Fibroblast of lung (primary cell): Measurements from ENCODE around the gene NCF4. TPM values are rescaled to one million over a fixed set of nuclear protein-coding genes. Genes with fewer than 3 reads are reported as not detected.

Source experiments
- DNase-seq, 2 donors: peaks; one replicate each; pipeline versions ENCODE4 v3.0.0 to v3.0.0-alpha.2; 2010; ENCODE audit warnings: low read depth in 2 of 2
- H2AFZ ChIP-seq: 2 replicates; pipeline ENCODE4 v1.5.1; 2012; ENCODE audit warnings: low read length, control low read depth, inconsistent platforms
- H3K27ac ChIP-seq: 2 replicates; pipeline ENCODE4 v1.5.1; 2011; ENCODE audit warnings: low read length, control low read depth; ENCODE audit not compliant: insufficient read depth
- H3K27me3 ChIP-seq: 2 replicates; pipeline ENCODE4 v1.5.1; 2011; ENCODE audit warnings: mild to moderate bottlenecking, low read length; ENCODE audit not compliant: control insufficient read depth, insufficient read depth
- H3K36me3 ChIP-seq: 2 replicates; pipeline ENCODE4 v1.5.1; 2011; ENCODE audit warnings: low read length; ENCODE audit not compliant: control insufficient read depth, insufficient read depth
- H3K4me1 ChIP-seq: 2 replicates; pipeline ENCODE4 v1.5.1; 2011; ENCODE audit warnings: low read length; ENCODE audit not compliant: control insufficient read depth, insufficient read depth; ENCODE audit errors: extremely low read depth
- H3K4me2 ChIP-seq: 2 replicates; pipeline ENCODE4 v1.5.1; 2011; ENCODE audit warnings: low read length, control low read depth; ENCODE audit not compliant: insufficient read depth; ENCODE audit errors: extremely low read depth
- H3K4me3 ChIP-seq, 4 experiments: fragments of 200-600 bp in 1 of 4; sonication (generic) in 1 of 4; replicated peaks in 1 of 4; 2 replicates each; pipeline ENCODE4 v1.5.1; 2011 to 2016; ENCODE audit warnings: low read length in 4 of 4, low read depth in 3 of 4, mild to moderate bottlenecking in 3 of 4, control low read depth in 2 of 4, inconsistent platforms in 1 of 4, mixed read lengths in 1 of 4; ENCODE audit not compliant: insufficient read depth in 1 of 4; ENCODE audit errors: control extremely low read depth in 1 of 4
- H3K79me2 ChIP-seq: 2 replicates; pipeline ENCODE4 v1.5.1; 2012; ENCODE audit warnings: mild to moderate bottlenecking, low read length, inconsistent platforms; ENCODE audit not compliant: control insufficient read depth, insufficient read depth
- H3K9ac ChIP-seq: 2 replicates; pipeline ENCODE4 v1.5.1; 2011; ENCODE audit warnings: mild to moderate bottlenecking, low read length, control low read depth; ENCODE audit not compliant: insufficient read depth
- H3K9me3 ChIP-seq: 2 replicates; pipeline ENCODE4 v1.5.1; 2012; ENCODE audit warnings: low read depth, low read length; ENCODE audit not compliant: control insufficient read depth, insufficient read depth
- H4K20me1 ChIP-seq: 2 replicates; pipeline ENCODE4 v1.5.1; 2011; ENCODE audit warnings: low read length; ENCODE audit not compliant: control insufficient read depth, insufficient read depth; ENCODE audit errors: extremely low read depth
- EZH2 ChIP-seq: IDR thresholded peaks from 2 replicates; pipeline ENCODE4 v1.5.1; 2012; ENCODE audit warnings: low read length, control low read depth, mild to moderate bottlenecking; ENCODE audit errors: missing control alignments
- polyA minus RNA-seq: library from RNA; depleted of rRNA, polyadenylated mRNA; stranded (reverse); fragments of >200 nt; gene quantifications from 2 replicates; pipeline ENCODE4 v1.2.3, GENCODE V29; 2011; ENCODE audit warnings: low replicate concordance
- polyA plus RNA-seq, 2 donors: library from polyadenylated mRNA; depleted of rRNA in 1 of 2; stranded (reverse) in 1 of 2; unstranded in 1 of 2; fragments of >200 nt; gene quantifications; 2 replicates each; pipeline ENCODE4 v1.2.1, GENCODE V29; 2011 to 2012; ENCODE audit warnings: missing spikeins in 1 of 2
- total RNA-seq: library from RNA; depleted of rRNA; stranded (reverse); fragments of >200 nt; gene quantifications from 2 replicates; pipeline ENCODE4 v1.2.1, GENCODE V29; 2014
- TF ChIP-seq, protein P1 (sequence below), 2 donors: IDR thresholded peaks in 1 of 2; conservative IDR thresholded peaks in 1 of 2; 1 replicate in 1 of 2; 2 replicates in 1 of 2; pipeline ENCODE4 v1.5.1; 2011 to 2012; ENCODE audit warnings: low read length in 2 of 2, control low read depth in 1 of 2, inconsistent platforms in 1 of 2, low read depth in 1 of 2, mild to moderate bottlenecking in 1 of 2

NCF4 gene
- total RNA-seq (not detected in 2 replicates), polyA plus RNA-seq (not detected in 2 replicates), polyA minus RNA-seq (not detected in 2 replicates)
- not detected in 2 replicates for polyA plus RNA-seq (2012)

DNA sequence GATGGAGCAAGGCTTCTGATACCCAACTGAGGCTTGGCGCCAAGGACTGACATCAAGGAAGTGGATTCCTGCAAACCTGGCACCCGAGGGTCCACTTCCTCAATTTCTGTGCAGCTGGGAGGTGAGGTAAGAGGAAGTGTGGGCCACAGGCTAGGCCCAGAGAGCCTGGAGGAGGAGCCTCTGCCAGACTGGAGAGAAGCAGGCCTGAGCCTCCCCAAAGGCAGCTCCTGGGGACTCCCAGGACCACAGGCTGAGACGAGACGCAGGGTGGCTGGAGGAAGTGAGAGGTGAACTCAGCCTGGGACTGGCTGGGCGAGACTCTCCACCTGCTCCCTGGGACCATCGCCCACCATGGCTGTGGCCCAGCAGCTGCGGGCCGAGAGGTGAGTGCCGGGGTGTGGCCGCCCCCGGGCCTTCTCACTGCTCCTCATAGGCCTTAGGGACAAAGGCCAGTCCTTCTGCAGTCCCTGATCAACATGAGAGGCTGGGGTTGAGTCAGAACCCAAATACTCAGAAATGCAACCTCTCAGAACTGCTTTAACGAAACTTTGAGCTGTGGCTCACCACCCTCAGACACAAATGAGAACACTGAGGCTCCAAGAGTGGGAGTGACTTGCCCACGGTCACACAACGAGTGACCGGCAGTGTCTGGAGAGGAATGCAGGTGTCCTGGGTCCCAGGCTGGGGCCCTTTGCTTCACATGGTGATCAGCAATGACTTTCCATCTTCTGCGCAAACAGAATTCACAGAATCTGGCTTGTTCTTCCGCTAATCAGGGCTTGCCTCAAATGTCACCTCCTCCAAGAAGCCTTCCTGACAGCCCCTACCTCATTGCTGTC is at the start of gene NCF4:
NCF4 (plus strand) TSS at position 186 of the 839 bp plus-strand sequence; CDS start at position 352, 166 bp downstream.
- Histone ChIP-seq H3K27ac (no peak within 1 kb of the TSS), H3K4me2 (no peak within 1 kb of the TSS), H3K4me3 (no peak within 1 kb of the TSS), H3K9me3 (no peaks in the 10 kb centered on the region), H2AFZ (no peak within 1 kb of the TSS), H3K79me2 (no peaks in the 10 kb centered on the region), H3K36me3 (no peaks in the 10 kb centered on the region), H4K20me1 (no peaks in the 10 kb centered on the region), H3K27me3 (peaks cover 14% of the 10 kb centered on the region), H3K9ac (no peak within 1 kb of the TSS), H3K4me1 (no peaks in the 10 kb centered on the region)
- no peak for DNase-seq
- no peak for TF ChIP-seq EZH2
- TF ChIP-seq, protein P1, sequence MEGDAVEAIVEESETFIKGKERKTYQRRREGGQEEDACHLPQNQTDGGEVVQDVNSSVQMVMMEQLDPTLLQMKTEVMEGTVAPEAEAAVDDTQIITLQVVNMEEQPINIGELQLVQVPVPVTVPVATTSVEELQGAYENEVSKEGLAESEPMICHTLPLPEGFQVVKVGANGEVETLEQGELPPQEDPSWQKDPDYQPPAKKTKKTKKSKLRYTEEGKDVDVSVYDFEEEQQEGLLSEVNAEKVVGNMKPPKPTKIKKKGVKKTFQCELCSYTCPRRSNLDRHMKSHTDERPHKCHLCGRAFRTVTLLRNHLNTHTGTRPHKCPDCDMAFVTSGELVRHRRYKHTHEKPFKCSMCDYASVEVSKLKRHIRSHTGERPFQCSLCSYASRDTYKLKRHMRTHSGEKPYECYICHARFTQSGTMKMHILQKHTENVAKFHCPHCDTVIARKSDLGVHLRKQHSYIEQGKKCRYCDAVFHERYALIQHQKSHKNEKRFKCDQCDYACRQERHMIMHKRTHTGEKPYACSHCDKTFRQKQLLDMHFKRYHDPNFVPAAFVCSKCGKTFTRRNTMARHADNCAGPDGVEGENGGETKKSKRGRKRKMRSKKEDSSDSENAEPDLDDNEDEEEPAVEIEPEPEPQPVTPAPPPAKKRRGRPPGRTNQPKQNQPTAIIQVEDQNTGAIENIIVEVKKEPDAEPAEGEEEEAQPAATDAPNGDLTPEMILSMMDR (conservative IDR thresholded peaks at IDR 0.05 in 1 of 2, IDR thresholded peaks at IDR 0.05 in 1 of 2; ENCODE audit: low read depth in 1 of 2, low read length in 2 of 2) = no peak

DNA sequence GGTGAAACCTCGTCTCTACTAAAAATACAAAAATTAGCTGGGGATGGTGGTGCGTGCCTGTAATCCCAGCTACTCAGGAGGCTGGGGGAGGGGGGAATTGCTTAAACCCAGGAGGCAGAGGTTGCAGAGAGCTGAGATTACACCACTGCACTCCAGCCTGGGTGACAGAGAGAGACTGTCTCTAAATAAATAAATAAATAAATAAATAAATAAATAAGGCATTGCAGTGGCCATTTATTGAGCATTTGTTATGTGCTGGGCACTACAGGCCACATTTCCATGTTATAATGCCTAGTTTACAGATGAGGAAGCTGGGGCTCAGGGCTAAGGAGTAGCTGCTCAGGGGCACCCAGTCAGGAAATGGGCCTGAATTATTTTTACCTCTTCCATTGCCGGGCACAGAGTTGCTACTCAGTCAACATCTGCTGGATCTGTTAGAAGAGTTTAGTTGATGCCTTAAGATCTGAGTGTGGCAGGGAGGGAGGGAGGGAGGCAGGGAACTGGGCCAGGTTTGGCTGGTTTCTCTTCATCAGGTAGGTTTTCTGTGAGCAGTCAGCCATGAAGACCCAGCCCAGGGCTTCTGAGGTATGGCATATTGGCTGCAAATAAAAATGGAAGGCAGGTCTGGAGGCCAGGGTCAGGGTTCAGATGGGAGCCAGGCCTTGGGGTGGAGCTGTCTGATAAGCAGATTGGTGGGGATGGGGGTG is 49.6 kb upstream of the NCF4 start:
- no peaks in the 10 kb centered on the region for H3K9me3 ChIP-seq
- H3K27ac ChIP-seq = no peak overlapping the region
- H2AFZ ChIP-seq = no peak overlapping the region
- H3K36me3 ChIP-seq = no peaks in the 10 kb centered on the region
- no peak overlapping the region for H3K4me3 ChIP-seq
- no peak for TF ChIP-seq EZH2
- TF ChIP-seq, protein P1 (conservative IDR thresholded peaks at IDR 0.05 in 1 of 2, IDR thresholded peaks at IDR 0.05 in 1 of 2; ENCODE audit: low read depth in 1 of 2, low read length in 2 of 2) = no peak
- H3K79me2 ChIP-seq = no peaks in the 10 kb centered on the region
- no peak overlapping the region for H3K9ac ChIP-seq
- peaks cover 23% of the 10 kb centered on the region for H3K27me3 ChIP-seq
- no peaks in the 10 kb centered on the region for H4K20me1 ChIP-seq
- no peak overlapping the region for H3K4me2 ChIP-seq
- no peaks in the 10 kb centered on the region for H3K4me1 ChIP-seq
- DNase-seq = no peak

DNA sequence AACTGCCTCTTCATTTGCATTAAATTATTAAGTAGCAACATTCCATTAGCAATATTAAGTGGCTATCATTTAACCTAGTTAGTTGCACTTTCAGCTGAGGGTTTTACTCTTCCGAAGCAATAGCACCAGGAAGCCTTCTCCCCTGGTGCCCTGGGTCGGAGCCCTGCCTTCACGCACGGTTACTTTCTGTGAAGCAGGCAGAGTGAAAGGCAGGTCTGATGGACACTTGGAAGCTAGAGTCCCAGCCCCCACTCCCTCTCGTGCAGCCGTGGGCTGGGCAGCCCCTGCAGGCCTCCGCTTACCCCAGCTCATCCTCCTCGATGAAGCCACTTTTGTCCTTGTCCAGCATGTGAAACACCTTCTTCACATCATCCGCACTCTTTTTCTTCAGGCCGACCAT is 46.0 kb upstream of the NCF4 start:
- Histone ChIP-seq H3K27me3 (peaks cover 31% of the 10 kb centered on the region), H3K4me2 (no peak overlapping the region), H3K9me3 (no peaks in the 10 kb centered on the region), H3K36me3 (no peaks in the 10 kb centered on the region), H3K27ac (no peak overlapping the region), H3K4me3 (no peak overlapping the region), H3K4me1 (no peaks in the 10 kb centered on the region), H3K9ac (no peak overlapping the region), H3K79me2 (no peaks in the 10 kb centered on the region), H4K20me1 (no peaks in the 10 kb centered on the region), H2AFZ (no peak overlapping the region)
- DNase-seq = no peak
- TF ChIP-seq EZH2 = peak; percentile 14
- TF ChIP-seq, protein P1 (conservative IDR thresholded peaks at IDR 0.05 in 1 of 2, IDR thresholded peaks at IDR 0.05 in 1 of 2; ENCODE audit: low read depth in 1 of 2, low read length in 2 of 2) = no peak
